NK-92 (cell line): ENCODE measurements around the gene GLG1.
"Not testable (repeated sequence)": the region's sequence is repeated elsewhere in the genome, so short reads cannot be mapped to it uniquely, and the experiment has no call there.

Experiments
- DNase-seq: peaks from one replicate; lab custom pipeline; 2025; ENCODE audit not compliant: unreplicated experiment; lab: John Stamatoyannopoulos, UW

Gene GLG1

GRCh38 chr16:74413485-74413884 lies 193.4 kb downstream of the GLG1 start:
- DNase-seq = not testable (repeated sequence)

GRCh38 chr16:74412775-74413390 lies 194.0 kb downstream of the GLG1 start:
- not testable (repeated sequence) for DNase-seq

GRCh38 chr16:74412138-74412774 lies 194.7 kb downstream of the GLG1 start:
- DNase-seq = not testable (repeated sequence)

- not testable (repeated sequence) for DNase-seq
Measured at GRCh38 chr16:74410981-74411380, 195.9 kb downstream of the GLG1 start.

GRCh38 chr16:74410057-74410957 lies 196.6 kb downstream of the GLG1 start:
- not testable (repeated sequence) for DNase-seq

- not testable (repeated sequence) for DNase-seq
Measured at GRCh38 chr16:74409185-74409981, 197.5 kb downstream of the GLG1 start.

- DNase-seq = not testable (repeated sequence)
Measured at GRCh38 chr16:74407362-74407705, 199.6 kb downstream of the GLG1 start.

- not testable (repeated sequence) for DNase-seq
Measured at GRCh38 chr16:74406600-74407361, 200.1 kb downstream of the GLG1 start.

- DNase-seq = not testable (repeated sequence)
Measured at GRCh38 chr16:74404148-74404933, 202.6 kb downstream of the GLG1 start.

- not testable (repeated sequence) for DNase-seq
Measured at GRCh38 chr16:74400238-74400637, 206.7 kb downstream of the GLG1 start.

GRCh38 chr16:74398212-74398895 lies 208.6 kb downstream of the GLG1 start:
- not testable (repeated sequence) for DNase-seq
